HEK293T (cell line): ENCODE measurements around the gene LRRK1.

Experiments used
- ELF4 ChIP-seq: fragments of 450-650 bp; IDR thresholded peaks from 2 replicates; pipeline ENCODE4 v1.6.1; 2017; ENCODE audit warnings: antibody characterized with exemption
- HDGF ChIP-seq: fragments of 450-650 bp; IDR thresholded peaks from 2 replicates; pipeline ENCODE4 v1.6.1; 2017; ENCODE audit warnings: antibody characterized with exemption, borderline replicate concordance
- SP1 ChIP-seq: fragments of 450-650 bp; IDR thresholded peaks from 2 replicates; pipeline ENCODE4 v1.6.1; 2017
- SUZ12 ChIP-seq: fragments of 450-650 bp; IDR thresholded peaks from 2 replicates; pipeline ENCODE4 v1.6.1; 2016; ENCODE audit warnings: mild to moderate bottlenecking
- TARDBP ChIP-seq: fragments of 450-650 bp; IDR thresholded peaks from 2 replicates; pipeline ENCODE4 v1.6.1; 2016

DNA sequence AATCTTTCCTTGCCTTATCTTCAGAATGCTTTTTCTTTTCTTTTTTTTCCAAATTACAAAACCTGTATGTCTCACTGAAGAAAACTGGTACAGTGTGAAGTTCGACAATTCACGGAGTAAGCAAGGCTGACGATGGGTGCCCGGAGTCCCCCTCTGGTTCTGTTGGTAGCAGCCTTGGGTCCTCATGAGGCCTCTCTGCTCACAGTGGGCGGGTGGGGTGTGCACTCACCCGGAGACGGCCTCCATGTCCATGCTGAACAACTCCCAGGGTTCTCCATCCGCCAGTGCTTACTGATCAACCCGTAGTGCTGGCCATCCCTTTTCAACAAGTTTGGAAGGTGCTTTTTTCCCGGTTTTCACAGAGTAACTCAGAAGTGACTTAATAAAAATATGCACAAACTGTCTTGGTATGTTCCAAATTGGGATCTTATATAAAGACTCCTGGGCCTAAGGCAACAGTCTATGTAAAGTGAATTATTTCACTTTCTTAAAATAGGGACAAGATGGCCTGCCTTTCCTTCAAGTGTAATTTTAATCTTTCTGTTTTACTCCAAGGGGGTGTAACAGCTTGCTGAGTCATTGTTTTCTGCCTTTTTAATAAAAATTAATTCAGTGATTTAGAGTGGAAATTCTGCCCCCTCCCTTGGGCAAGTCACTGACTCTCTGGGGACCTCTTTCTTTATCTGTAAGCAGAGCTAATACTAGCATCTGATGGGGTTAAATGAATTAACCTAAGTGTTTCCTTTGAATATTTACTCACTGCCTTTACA is 23.7 kb downstream of the LRRK1 start:
- TF ChIP-seq TARDBP (no peak), SP1 (no peak), HDGF (no peak), ELF4 (no peak), SUZ12 (no peak)
